Activated CD4-positive, alpha-beta T cell treated with anti-CD3 and anti-CD28 coated beads, Interleukin-2, amount 10 ng/mL, durations not matched to agents 24 days and 14 days (primary cell): ENCODE data around the gene PRKCE. TPM values are rescaled to one million over a fixed set of nuclear protein-coding genes. Genes with fewer than 3 reads are reported as not detected.

Source experiments
- DNase-seq: peaks from one replicate; pipeline ENCODE4 v3.0.0; 2022
- H3K27ac Mint-ChIP-seq: one replicate; pipeline ENCODE4 v1.8.0; 2022; ENCODE audit warnings: mild to moderate bottlenecking, mixed read lengths
- H3K27me3 Mint-ChIP-seq: one replicate; pipeline ENCODE4 v1.8.0; 2022; ENCODE audit warnings: mixed read lengths
- H3K36me3 Mint-ChIP-seq: one replicate; pipeline ENCODE4 v1.8.0; 2022; ENCODE audit warnings: low read depth, mild to moderate bottlenecking, mixed read lengths
- H3K4me1 Mint-ChIP-seq: one replicate; pipeline ENCODE4 v1.8.0; 2021; ENCODE audit warnings: mixed read lengths
- H3K4me3 Mint-ChIP-seq: one replicate; pipeline ENCODE4 v1.8.0; 2022; ENCODE audit warnings: mild to moderate bottlenecking, moderate library complexity, mixed read lengths
- H3K9me3 Mint-ChIP-seq: one replicate; pipeline ENCODE4 v1.8.0; 2021; ENCODE audit warnings: mixed read lengths
- intact Hi-C: fragments of 100-400 bp; cut with micrococcal nuclease; formaldehyde crosslinking; loops from one replicate; pipeline ENCODE4 v1.15.1; 2023
- total RNA-seq: library from RNA; stranded (reverse); gene quantifications from 2 replicates; pipeline ENCODE4 v1.2.3, GENCODE V29; 2022

Gene PRKCE
- total RNA-seq, 1 donor from 2014 or later: 13.5 TPM

DNA sequence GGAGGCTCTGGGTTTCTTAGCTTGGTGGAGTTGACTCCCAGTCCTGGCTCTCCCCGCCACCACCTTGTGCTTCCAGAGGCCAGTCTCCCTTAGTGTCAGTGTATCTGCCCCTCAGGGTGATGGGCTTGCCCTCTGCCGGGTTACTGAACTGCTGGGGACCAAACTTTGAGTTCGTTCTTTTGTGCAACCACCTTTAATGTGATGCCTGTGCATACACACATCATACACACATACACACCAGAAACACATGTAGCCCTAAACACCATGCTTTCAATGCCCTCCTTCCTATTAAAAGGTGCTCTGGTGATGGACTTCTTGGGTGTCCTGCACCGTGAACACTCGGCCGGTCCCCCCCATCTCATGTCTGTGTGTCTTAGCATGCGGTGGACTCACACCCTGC, 330.6 kb downstream of the PRKCE start:
- intact Hi-C loops: no loop called here
- no peak overlapping the region for H3K27ac Mint-ChIP-seq
- H3K4me1 Mint-ChIP-seq: peaks cover 4% of the 10 kb centered on the region
- H3K4me3 Mint-ChIP-seq: no peak overlapping the region
- no peak for DNase-seq
- H3K9me3 Mint-ChIP-seq: no peaks in the 10 kb centered on the region
- no peaks in the 10 kb centered on the region for H3K36me3 Mint-ChIP-seq
- no peaks in the 10 kb centered on the region for H3K27me3 Mint-ChIP-seq

DNA sequence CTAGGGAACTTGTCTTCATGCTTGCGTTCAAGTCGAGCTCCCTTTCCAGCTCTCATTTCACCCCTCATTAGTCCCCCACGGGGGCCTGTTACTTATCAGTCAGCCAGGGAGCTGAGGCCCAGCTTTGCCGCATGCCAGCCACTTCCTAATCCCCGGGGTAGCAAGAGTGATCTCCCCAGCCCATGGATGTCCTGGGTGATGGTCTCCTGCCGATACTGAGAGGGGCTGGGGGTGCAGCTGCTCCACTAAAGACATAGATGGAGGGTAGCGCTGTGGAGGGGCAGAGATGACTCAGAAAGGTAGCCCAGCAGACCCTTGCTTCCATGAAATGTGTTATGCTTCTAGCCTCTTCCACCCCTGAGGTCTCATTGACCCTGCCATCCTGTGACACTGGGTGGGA, 331.7 kb downstream of the PRKCE start:
- no peaks in the 10 kb centered on the region for H3K27me3 Mint-ChIP-seq
- no peak for DNase-seq
- no peaks in the 10 kb centered on the region for H3K9me3 Mint-ChIP-seq

DNA sequence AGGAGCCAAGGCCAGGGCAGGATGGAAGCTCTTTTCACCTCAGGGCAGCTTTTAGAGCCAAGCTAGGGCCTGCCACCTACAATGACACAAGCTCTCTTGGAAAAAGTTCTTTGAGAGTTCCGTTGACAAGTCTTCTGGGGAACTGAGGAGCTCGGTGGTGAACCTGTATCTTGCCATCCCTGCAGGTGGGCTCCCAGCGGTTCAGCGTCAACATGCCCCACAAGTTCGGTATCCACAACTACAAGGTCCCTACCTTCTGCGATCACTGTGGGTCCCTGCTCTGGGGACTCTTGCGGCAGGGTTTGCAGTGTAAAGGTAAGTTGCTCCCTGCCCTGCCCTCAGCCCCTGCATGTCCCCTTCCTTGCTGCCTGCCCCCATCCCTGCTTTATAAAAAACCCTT, 332.9 kb downstream of the PRKCE start:
- Mint-ChIP-seq H3K9me3 (no peaks in the 10 kb centered on the region), H3K27me3 (no peaks in the 10 kb centered on the region), H3K36me3 (no peaks in the 10 kb centered on the region), H3K27ac (no peak overlapping the region), H3K4me1 (peaks cover 2% of the 10 kb centered on the region), H3K4me3 (no peak overlapping the region)
- no peak for DNase-seq
- intact Hi-C loops: no loop called here

More for the DNA sequence above, 331.7 kb downstream of the PRKCE start:
- H3K4me3 Mint-ChIP-seq: no peak overlapping the region
- intact Hi-C loops: no loop called here
- H3K36me3 Mint-ChIP-seq: no peaks in the 10 kb centered on the region
- H3K4me1 Mint-ChIP-seq: peaks cover 4% of the 10 kb centered on the region
- no peak overlapping the region for H3K27ac Mint-ChIP-seq

DNA sequence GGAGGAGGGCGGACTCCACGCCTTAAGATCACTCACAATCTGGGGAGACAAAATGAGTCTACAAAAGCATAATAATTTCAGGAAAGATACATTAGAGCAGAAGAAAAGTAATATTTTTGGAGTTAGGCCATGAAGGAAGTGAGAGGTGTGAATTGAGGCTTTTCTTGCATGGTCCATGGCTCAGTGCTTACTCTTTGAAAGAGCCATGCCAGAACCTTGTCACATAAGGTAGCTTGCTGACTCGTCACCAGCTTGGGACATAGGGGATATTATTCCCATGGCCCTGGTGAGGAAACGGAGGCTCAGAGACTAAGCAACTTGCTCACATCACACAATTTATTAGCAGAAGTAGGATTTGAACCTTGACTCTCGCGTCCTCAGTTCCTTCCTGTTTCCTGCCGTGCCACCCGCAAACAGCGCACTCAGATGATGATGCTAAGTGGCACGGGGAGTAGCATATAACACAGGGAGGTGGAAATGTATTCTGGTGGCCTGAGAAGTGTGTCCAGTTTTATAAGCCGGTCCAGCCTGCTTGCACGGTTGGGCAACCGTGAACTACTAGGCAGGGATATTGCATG, 333.5 kb downstream of the PRKCE start:
- Mint-ChIP-seq H3K27ac (no peak overlapping the region), H3K4me1 (no peaks in the 10 kb centered on the region), H3K36me3 (no peaks in the 10 kb centered on the region), H3K4me3 (no peak overlapping the region), H3K9me3 (no peaks in the 10 kb centered on the region), H3K27me3 (no peaks in the 10 kb centered on the region)
- intact Hi-C loops: no loop called here
- no peak for DNase-seq

DNA sequence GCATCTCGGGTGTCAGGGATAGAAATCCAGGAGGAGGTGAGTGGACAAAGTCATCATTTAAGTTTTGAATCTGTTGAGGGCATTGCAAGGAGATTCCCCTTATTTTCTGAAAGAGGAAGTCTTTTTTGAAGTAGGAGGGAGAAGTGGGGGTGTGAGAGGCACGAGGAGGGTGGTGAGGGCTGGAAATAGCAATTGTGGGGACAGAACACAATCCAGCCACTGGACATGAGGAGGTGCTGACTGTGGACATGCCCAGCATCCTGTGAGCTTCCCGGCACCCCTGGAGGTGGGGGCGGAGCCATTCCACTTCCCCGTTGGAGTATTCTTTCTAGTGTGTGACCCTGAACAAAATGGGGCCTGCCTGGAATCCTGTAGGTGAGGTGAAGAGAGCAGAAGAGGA, 335.0 kb downstream of the PRKCE start:
- H3K4me3 Mint-ChIP-seq: no peak overlapping the region
- H3K9me3 Mint-ChIP-seq: no peaks in the 10 kb centered on the region
- intact Hi-C loops: no loop called here

DNA sequence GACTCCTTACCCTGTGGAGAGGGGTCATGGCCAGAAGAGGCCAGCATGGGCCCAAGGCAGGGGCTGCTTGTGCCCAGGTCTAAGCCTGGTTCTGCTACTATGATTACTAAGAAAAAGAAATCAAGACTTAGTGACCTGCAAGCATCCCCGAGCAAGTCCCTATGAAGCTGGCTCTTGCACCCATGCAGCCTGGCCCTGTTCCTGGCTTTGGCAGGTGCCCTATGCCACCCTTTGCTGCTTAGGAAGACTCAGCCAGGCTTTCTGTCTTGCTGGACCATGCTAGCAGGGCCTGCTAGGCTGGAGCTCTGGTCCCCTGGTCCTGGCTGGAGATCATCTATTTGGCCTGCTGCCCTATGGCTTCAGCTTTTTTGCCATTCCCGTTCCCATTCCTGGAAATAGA, 336.4 kb downstream of the PRKCE start:
- no peaks in the 10 kb centered on the region for H3K27me3 Mint-ChIP-seq
- H3K4me3 Mint-ChIP-seq: no peak overlapping the region
- no peak for DNase-seq
- H3K36me3 Mint-ChIP-seq: no peaks in the 10 kb centered on the region
- no peaks in the 10 kb centered on the region for H3K4me1 Mint-ChIP-seq
- no peak overlapping the region for H3K27ac Mint-ChIP-seq
- H3K9me3 Mint-ChIP-seq: no peaks in the 10 kb centered on the region
- intact Hi-C loops: no loop called here

More for the DNA sequence above, 335.0 kb downstream of the PRKCE start:
- H3K36me3 Mint-ChIP-seq: no peaks in the 10 kb centered on the region
- H3K27me3 Mint-ChIP-seq: no peaks in the 10 kb centered on the region
- H3K27ac Mint-ChIP-seq: no peak overlapping the region
- H3K4me1 Mint-ChIP-seq: no peaks in the 10 kb centered on the region
- DNase-seq: no peak

DNA sequence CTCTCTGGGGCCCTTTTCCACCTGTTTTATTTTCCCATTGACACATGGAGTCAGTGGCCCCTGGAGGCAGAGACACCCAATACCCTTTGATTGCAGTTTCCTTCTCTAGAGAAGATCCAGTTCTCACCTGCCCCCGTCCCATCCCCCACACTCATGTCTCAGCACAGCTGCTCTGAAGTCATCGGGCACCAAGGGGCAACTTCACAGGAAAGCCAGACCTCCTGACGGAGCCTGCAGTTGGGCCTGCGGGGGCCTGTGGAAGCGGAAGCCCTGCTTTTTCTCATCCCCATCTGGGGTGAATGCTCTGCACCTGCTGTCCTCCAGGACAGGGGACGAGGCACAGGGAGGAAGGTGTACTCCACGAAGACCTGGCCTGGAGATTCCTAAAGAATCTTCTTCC, 337.4 kb downstream of the PRKCE start:
- Mint-ChIP-seq H3K4me1 (peaks cover 2% of the 10 kb centered on the region), H3K27ac (no peak overlapping the region), H3K4me3 (no peak overlapping the region), H3K27me3 (no peaks in the 10 kb centered on the region), H3K9me3 (no peaks in the 10 kb centered on the region), H3K36me3 (no peaks in the 10 kb centered on the region)
- intact Hi-C loops: no loop called here
- DNase-seq: no peak

DNA sequence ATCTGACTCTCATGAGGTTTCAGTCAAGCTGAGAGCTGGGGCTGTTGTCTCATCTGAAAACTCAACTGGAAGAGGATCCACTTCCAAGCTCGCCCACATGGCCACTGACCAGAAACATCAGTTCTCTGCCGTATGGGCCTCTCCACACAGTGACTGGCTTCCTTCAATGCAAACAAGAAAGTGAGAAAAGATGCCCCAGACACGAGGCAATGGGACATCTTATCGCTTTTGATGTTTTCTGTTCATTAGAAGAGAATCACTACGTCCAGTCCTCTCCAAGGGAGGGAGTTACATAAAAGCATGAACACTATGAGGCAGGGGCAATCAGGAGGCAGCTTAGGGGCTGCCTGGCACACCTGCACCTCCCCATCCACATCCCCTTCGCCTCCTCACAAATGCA, 338.7 kb downstream of the PRKCE start:
- no peak for DNase-seq
- Mint-ChIP-seq H3K4me1 (peaks cover 2% of the 10 kb centered on the region), H3K27me3 (peaks cover 2% of the 10 kb centered on the region), H3K36me3 (no peaks in the 10 kb centered on the region), H3K4me3 (no peak overlapping the region), H3K27ac (no peak overlapping the region), H3K9me3 (no peaks in the 10 kb centered on the region)
- intact Hi-C loops: loop anchor here (5.0 kb wide), 2 partner anchors 348 to 662 kb away; no protein-coding TSS in a partner anchor

DNA sequence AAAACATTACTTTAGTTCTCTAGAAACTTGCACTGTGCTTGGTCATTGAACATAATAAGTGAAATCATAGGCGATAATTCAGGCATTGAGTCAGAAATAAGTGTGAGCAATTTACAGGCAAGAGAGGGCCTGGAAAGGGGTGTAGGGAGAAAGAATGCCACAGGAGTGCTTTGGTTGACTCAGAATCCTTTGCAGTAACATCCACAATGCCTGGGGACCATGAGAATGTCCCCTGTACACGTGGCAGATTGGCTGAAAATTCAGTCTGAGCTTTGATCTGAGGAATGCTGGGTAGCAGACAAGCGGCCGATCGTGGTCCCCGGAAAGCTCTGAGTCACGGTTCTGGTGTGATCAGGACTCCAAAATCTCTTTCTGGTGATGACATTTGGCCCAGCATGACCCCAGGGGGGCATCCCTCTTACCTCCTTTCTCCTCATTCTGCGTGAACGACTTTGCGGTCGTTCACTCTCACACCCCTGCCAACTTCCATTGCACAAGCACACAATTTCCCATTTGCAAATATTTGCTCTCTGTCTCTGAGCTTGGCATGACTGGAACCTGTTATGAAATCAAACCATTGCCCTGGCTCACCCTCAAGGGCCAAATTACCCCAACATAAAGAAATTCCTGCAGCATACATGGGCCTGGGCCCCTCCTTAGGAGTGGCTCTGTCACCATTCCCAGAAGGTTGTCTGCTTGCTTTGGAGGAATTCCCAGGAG, 340.7 kb downstream of the PRKCE start:
- H3K9me3 Mint-ChIP-seq: no peaks in the 10 kb centered on the region
- no peak for DNase-seq
- intact Hi-C loops: loop anchor here (2.0 to 5.0 kb wide), 3 partner anchors 350 to 660 kb away; no protein-coding TSS in a partner anchor
- no peak overlapping the region for H3K27ac Mint-ChIP-seq
- no peak overlapping the region for H3K4me3 Mint-ChIP-seq
- peaks cover 2% of the 10 kb centered on the region for H3K4me1 Mint-ChIP-seq
- H3K27me3 Mint-ChIP-seq: peaks cover 2% of the 10 kb centered on the region
- no peaks in the 10 kb centered on the region for H3K36me3 Mint-ChIP-seq

DNA sequence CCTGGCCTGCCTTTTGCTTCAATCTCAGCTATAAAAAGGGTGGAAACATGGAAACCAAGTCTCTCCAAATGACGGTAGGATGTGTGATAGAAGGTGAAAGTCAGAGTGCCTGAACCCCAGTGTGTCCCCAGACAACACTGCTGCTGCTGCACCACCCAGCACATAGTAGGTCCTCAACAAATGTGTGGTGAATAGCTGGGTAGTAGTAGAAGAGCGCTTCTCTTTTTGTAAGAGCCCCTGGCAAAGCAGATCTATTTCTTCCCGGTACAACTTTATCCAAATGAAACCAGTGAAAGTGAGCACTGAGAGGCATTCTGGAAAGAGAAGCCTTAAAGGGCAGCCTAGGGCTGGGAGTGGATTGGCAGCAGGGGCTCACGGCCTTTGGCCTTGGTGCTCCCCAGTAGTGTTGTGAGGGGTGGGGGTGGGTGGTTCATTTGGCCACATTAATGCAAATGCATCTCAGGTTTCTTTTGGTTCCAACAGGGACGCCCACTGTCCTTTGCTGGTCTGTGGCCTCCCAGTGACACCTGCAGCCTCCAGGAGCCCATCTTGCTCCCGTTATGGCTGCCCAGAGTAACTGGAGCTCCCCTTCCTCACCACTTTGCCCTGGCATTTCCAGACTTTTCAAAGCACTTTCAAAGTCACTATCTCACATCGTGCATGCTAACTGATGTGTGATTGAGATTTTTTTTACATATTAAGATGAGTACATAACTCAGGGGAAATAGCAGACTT, 341.4 kb downstream of the PRKCE start:
- peaks cover 2% of the 10 kb centered on the region for H3K4me1 Mint-ChIP-seq
- H3K4me3 Mint-ChIP-seq: no peak overlapping the region
- intact Hi-C loops: loop anchor here (1.0 to 5.0 kb wide), 4 partner anchors 351 to 659 kb away; no protein-coding TSS in a partner anchor
- H3K27ac Mint-ChIP-seq: no peak overlapping the region
- H3K9me3 Mint-ChIP-seq: no peaks in the 10 kb centered on the region
- peaks cover 2% of the 10 kb centered on the region for H3K27me3 Mint-ChIP-seq
- DNase-seq: no peak
- H3K36me3 Mint-ChIP-seq: no peaks in the 10 kb centered on the region

DNA sequence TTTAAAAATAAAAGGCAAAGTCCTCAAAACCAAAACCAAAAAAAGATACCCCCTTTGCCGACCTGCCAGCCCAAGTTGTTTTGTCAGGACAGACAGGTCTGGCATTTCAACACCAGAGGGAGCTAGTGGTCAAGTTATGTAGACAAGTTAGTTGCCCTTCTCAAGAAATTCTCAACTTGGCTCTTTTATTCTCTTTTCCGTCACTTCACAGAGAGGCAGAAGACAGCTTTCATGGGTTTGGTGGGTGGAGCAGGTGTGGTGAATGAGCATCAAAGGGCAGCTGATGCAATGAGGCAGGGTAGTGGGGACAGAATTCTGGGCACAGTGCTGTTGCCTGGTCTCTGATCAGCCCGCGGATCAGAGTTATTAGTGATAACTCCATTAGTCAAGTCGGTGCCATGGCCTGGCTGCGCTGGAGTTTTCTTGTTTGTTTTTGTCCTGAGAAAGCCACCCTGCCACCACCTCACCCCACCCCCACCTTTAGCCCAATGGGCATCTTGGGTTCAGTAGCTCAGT, 342.1 kb downstream of the PRKCE start:
- H3K4me3 Mint-ChIP-seq: no peak overlapping the region
- no peak overlapping the region for H3K27ac Mint-ChIP-seq

DNA sequence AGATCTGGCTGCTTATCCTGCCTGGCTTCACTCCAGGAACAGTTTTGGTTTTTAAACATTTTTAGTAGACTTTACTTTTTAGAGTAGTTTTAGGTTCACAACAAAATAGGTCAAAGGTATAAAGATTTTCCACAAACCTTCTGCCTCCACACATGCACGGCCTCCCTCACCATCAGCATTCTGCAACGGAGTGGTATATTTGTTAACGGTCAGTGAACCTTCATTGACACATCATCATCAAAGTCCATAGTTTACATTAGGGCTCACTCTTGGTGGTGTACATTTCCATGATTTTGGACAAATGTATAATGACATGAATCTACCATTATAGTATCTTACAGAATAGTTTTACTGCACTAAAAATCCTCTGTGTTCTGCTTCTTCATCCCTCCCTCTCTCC, 342.6 kb downstream of the PRKCE start:
- Mint-ChIP-seq H3K36me3 (no peaks in the 10 kb centered on the region), H3K27me3 (peaks cover 4% of the 10 kb centered on the region), H3K27ac (no peak overlapping the region), H3K4me1 (peaks cover 2% of the 10 kb centered on the region), H3K4me3 (no peak overlapping the region), H3K9me3 (no peaks in the 10 kb centered on the region)
- intact Hi-C loops: loop anchor here (5.0 kb wide), 2 partner anchors 352 to 658 kb away; no protein-coding TSS in a partner anchor
- DNase-seq: no peak

More for the DNA sequence above, 342.1 kb downstream of the PRKCE start:
- Mint-ChIP-seq H3K36me3 (no peaks in the 10 kb centered on the region), H3K27me3 (peaks cover 2% of the 10 kb centered on the region), H3K9me3 (no peaks in the 10 kb centered on the region), H3K4me1 (peaks cover 2% of the 10 kb centered on the region)
- intact Hi-C loops: loop anchor here (1.0 to 5.0 kb wide), 4 partner anchors 351 to 659 kb away; no protein-coding TSS in a partner anchor
- DNase-seq: peak; percentile 89

DNA sequence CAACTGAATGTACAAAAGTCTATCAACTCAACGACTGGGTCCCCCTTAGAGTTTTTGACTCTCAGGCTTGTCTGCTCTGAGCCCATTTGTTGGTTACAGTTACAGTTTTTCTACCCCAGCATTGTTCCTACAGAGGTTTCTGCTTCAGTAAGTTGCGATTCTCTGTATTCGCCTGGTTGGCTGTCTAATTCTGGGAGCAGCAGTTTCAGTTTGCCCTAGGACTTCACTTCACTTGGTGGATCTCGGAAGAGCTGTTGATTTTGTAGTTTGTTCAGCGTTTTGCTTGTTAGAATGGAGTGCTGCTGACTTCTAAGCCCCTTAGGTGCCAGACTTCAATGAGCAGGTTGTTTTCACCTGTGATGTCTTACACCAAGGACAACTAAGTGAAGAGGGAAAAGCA, 349.2 kb downstream of the PRKCE start:
- intact Hi-C loops: no loop called here
- Mint-ChIP-seq H3K27me3 (peaks cover 6% of the 10 kb centered on the region), H3K9me3 (no peaks in the 10 kb centered on the region), H3K36me3 (peaks cover 4% of the 10 kb centered on the region), H3K4me1 (peaks cover 2% of the 10 kb centered on the region), H3K4me3 (no peak overlapping the region), H3K27ac (no peak overlapping the region)
- DNase-seq: no peak

DNA sequence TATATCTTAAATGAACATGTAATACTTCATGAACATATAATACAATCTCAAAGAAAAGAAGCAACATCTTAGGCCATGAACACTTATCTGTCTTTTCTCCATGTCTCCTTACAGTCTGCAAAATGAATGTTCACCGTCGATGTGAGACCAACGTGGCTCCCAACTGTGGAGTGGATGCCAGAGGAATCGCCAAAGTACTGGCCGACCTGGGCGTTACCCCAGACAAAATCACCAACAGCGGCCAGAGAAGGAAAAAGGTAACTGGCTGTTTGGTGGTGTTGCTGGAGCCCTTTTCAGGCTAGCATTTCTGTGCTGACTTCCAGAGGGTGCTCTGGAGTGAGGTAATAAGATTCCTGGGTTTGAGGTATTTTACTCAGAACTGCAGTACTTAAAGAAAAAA, 349.8 kb downstream of the PRKCE start:
- Mint-ChIP-seq H3K4me1 (peaks cover 2% of the 10 kb centered on the region), H3K27me3 (peaks cover 6% of the 10 kb centered on the region), H3K9me3 (no peaks in the 10 kb centered on the region), H3K27ac (no peak overlapping the region), H3K36me3 (peaks cover 4% of the 10 kb centered on the region), H3K4me3 (no peak overlapping the region)
- DNase-seq: no peak
- intact Hi-C loops: no loop called here
